ENCODE measurements around the gene MESP2. TPM values are rescaled to one million over a fixed set of nuclear protein-coding genes. Genes with fewer than 3 reads are reported as not detected.

MESP2 gene
- total and polyA plus RNA-seq, 9 of the 15 experiments (the other 6 are each of a cell fraction or from before 2014, with no cell fraction given) = 0.08 to 0.82 (median 0.37) TPM

- peak; percentile 85; the same call in 1 of the 2 replicates for TF ChIP-seq ATF6 (CRISPR knock-in tag; IDR thresholded peaks at IDR 0.05)
- peak; percentile 95 for TF ChIP-seq MGA (IDR thresholded peaks at IDR 0.05)
- TF ChIP-seq NR4A1 (CRISPR knock-in tag; IDR thresholded peaks at IDR 0.05) = 0 out of 2 replicates have a peak, but pooled peaks have one; percentile 33
- TF ChIP-seq NR4A1 (tag; IDR thresholded peaks at IDR 0.05) = 0 out of 2 replicates have a peak, but pooled peaks have one; percentile 27
- no peak for TF ChIP-seq ARID3A (IDR thresholded peaks at IDR 0.05; ENCODE audit: borderline replicate concordance, low read depth, low read length)
- peak; percentile 87 for TF ChIP-seq CXXC5 (CRISPR knock-in tag; IDR thresholded peaks at IDR 0.05)
- TF ChIP-seq PTTG1 (tag; IDR thresholded peaks at IDR 0.05; ENCODE audit: low read depth) = no peak
- peak; percentile 59 for TF ChIP-seq FIP1L1 (IDR thresholded peaks at IDR 0.05; ENCODE audit: low read depth, low read length, poor library complexity, severe bottlenecking)
- peak; percentile 68 for TF ChIP-seq ZFX (CRISPR knock-in tag; IDR thresholded peaks at IDR 0.05)
These were observed at the start of gene MESP2 (continued) for GRCh38 chr15:89776274-89777072.
